ENCODE results near the gene PIGU.
A peak's percentile ranks its signal among the peaks of the same experiment; 100 is the strongest.
"Not testable (repeated sequence)": the region's sequence is repeated elsewhere in the genome, so short reads cannot be mapped to it uniquely, and the experiment has no call there.

Gene PIGU

GRCh38 chr20:34621383-34622367 is 55.2 kb downstream of the PIGU start:
- no peak for DNase-seq (ENCODE audit: low spot score)

GRCh38 chr20:34621036-34621343 is 55.9 kb downstream of the PIGU start:
- DNase-seq (ENCODE audit: low spot score), result no peak

- DNase-seq (ENCODE audit: low spot score), result no peak
Measured at GRCh38 chr20:34618676-34619075, 58.2 kb downstream of the PIGU start.

- DNase-seq (ENCODE audit: low spot score), result not testable (repeated sequence)
Measured at GRCh38 chr20:34616913-34617312, 60.0 kb downstream of the PIGU start.

- no peak for DNase-seq (ENCODE audit: low spot score)
Measured at GRCh38 chr20:34615477-34615876, 61.4 kb downstream of the PIGU start.

- DNase-seq (ENCODE audit: low spot score), result not testable (repeated sequence)
Measured at GRCh38 chr20:34611976-34612375, 64.9 kb downstream of the PIGU start.

GRCh38 chr20:34607066-34607465 is 69.8 kb downstream of the PIGU start:
- DNase-seq (ENCODE audit: low spot score), result no peak

GRCh38 chr20:34604980-34605788 is 71.7 kb downstream of the PIGU start:
- DNase-seq (ENCODE audit: low spot score), result no peak

GRCh38 chr20:34600892-34601653 is 75.8 kb downstream of the PIGU start:
- no peak for DNase-seq (ENCODE audit: low spot score)

GRCh38 chr20:34595377-34596184 is 81.3 kb downstream of the PIGU start:
- no peak for DNase-seq (ENCODE audit: low spot score)

- no peak for DNase-seq (ENCODE audit: low spot score)
Measured at GRCh38 chr20:34586488-34587163, 90.3 kb downstream of the PIGU start.

- no peak for DNase-seq (ENCODE audit: low spot score)
Measured at GRCh38 chr20:34585019-34585418, 91.9 kb downstream of the PIGU start.

GRCh38 chr20:34583544-34583943 is 93.3 kb downstream of the PIGU start:
- no peak for DNase-seq (ENCODE audit: low spot score)

- no peak for DNase-seq (ENCODE audit: low spot score)
Measured at GRCh38 chr20:34582911-34583310, 94.0 kb downstream of the PIGU start.

- DNase-seq (ENCODE audit: low spot score), result no peak
Measured at GRCh38 chr20:34582221-34582620, 94.7 kb downstream of the PIGU start.

GRCh38 chr20:34581341-34582184 is 95.3 kb downstream of the PIGU start:
- no peak for DNase-seq (ENCODE audit: low spot score)

GRCh38 chr20:34579979-34580940 is 96.6 kb downstream of the PIGU start:
- no peak for DNase-seq (ENCODE audit: low spot score)

GRCh38 chr20:34579191-34579978 is 97.5 kb downstream of the PIGU start:
- DNase-seq (ENCODE audit: low spot score), result peak; percentile 60

All from COLO829 (cell line).